Pancreas (tissue), 10 donors: ENCODE results near the gene PHKG1. TPM values are rescaled to one million over a fixed set of nuclear protein-coding genes. Genes with fewer than 3 reads are reported as not detected.

ENCODE experiments used
- ATAC-seq, 4 donors: fragments of 200-7000 bp; cut with Tn5 transposase; one replicate each; pipeline versions ENCODE4 v1.8.0 to v1.9.1; 2020; ENCODE audit warnings: mild to moderate bottlenecking in 4 of 4, moderate library complexity in 4 of 4
- DNase-seq, 6 donors: peaks; one replicate each; pipeline ENCODE4 v3.0.0-alpha.2; 2020
- FAIRE-seq: peaks from 2 replicates; lab custom pipeline; 2012; peaks lifted over from hg19 to GRCh38; lab: Jason Lieb, UNC
- H3K27ac ChIP-seq, 4 donors: fragments of 200-600 bp; sonication (generic); 1 replicate in 3 of 4; 2 replicates in 1 of 4; pipeline versions ENCODE4 v1.5.0 to v1.8.0; 2020
- H3K27me3 ChIP-seq, 4 donors: fragments of 200-600 bp; one replicate each; pipeline ENCODE4 v1.8.0; 2021
- H3K36me3 ChIP-seq, 3 donors: fragments of 200-600 bp; sonication (generic) in 1 of 3; one replicate each; pipeline versions ENCODE4 v1.5.0 to v1.8.0; 2020 to 2021
- H3K4me1 ChIP-seq, 3 donors: fragments of 200-600 bp; one replicate each; pipeline ENCODE4 v1.8.0; 2021
- H3K4me3 ChIP-seq, 4 donors: fragments of 200-600 bp; sonication (generic) in 2 of 4; one replicate each; pipeline versions ENCODE4 v1.5.0 to v1.8.0; 2020 to 2021
- H3K9me3 ChIP-seq, 4 donors: fragments of 200-600 bp; one replicate each; pipeline ENCODE4 v1.8.0; 2021
- CTCF ChIP-seq, 4 donors: fragments of 200-600 bp; sonication (generic) in 3 of 4; IDR thresholded peaks; one replicate each; pipeline versions ENCODE4 v1.5.0 to v1.8.0; 2021; ENCODE audit warnings: antibody characterized with exemption in 4 of 4
- WGBS, 2 donors: extraction: QIAGEN DNeasy Blood & Tissue Kit; methylation state at CpG; one replicate each; pipeline ENCODE4 v1.1.7; 2013; 5-methylcytosine and 5-hydroxymethylcytosine counted together
- intact Hi-C, 3 donors: fragments of 100-400 bp; cut with DNase I; formaldehyde crosslinking; loops; one replicate each; pipeline versions ENCODE4 v1.11.1 to v1.14.2; 2022
- polyA plus RNA-seq, 2 donors: library from polyadenylated mRNA; stranded (reverse); fragments of 200-250 nt; gene quantifications; one replicate each; pipeline ENCODE4 v1.2.3, GENCODE V29; 2013
- total RNA-seq, 6 donors: library from RNA; stranded (reverse); fragmentation: NEBNext Ultra II Directional in 4 of 6; extraction: Animal tissue kit (Norgen Biotek cat#: 25700) in 4 of 6; gene quantifications; one replicate each; pipeline versions ENCODE4 v1.2.1 to v1.2.4, GENCODE V29; 2021 to 2023
- donor health status: healthy with polysubstance abuse.
- donor health status: DM: no; HTN: no; CAD: no; lungs with moderate emphysema.
- donor health status: DM: no; HTN: no; CAD: no.
- donor health status: control.
- donor health status: control.
- donor health status: Bipolar disorder and iron deficiency.
- donor health status: DM: yes; HTN: yes; CAD: no.
- donor health status: DM: no; HTN: no; CAD: no.
- donor health status: DM: no; HTN: no; CAD: no.
- donor health status: DM: yes; HTN: yes; CAD: no.

Gene PHKG1
- total and polyA plus RNA-seq, 8 donors, result 0.16 to 1.6 (median 0.61) TPM

GRCh38 chr7:56030340-56030739 lies 62.4 kb downstream of the PHKG1 start:
- ATAC-seq (no peak), FAIRE-seq (no peak), DNase-seq (no peak)
- no peak overlapping the region for H3K4me3 ChIP-seq
- H3K27ac ChIP-seq, result no peak overlapping the region
- no peaks in the 10 kb centered on the region for H3K36me3 ChIP-seq
- no peak for TF ChIP-seq CTCF (IDR thresholded peaks at IDR 0.05)
- intact Hi-C loops, result no loop called here
- no peaks in the 10 kb centered on the region for H3K27me3 ChIP-seq
- no peaks in the 10 kb centered on the region for H3K9me3 ChIP-seq
- peaks cover 0 to 11% (median 0%) of the 10 kb centered on the region in 3 donors for H3K4me1 ChIP-seq
- 93% methylated on average over 8 of the region's 8 CpGs for WGBS, 2 donors

Other genes with a start within 250 kb of the PHKG1 start
- gene SEPTIN14, start 230.2 kb downstream of the PHKG1 start, total RNA-seq, result not detected
- not detected for gene SEPTIN14, start 230.2 kb downstream of the PHKG1 start, polyA plus RNA-seq
- gene ZNF713, start 205.5 kb downstream of the PHKG1 start, total RNA-seq, result 1 to 10 TPM; 1.5 to 2.9 (median 1.7) TPM
- 1 to 10 TPM; 1.1 to 1.4 TPM for gene ZNF713, start 205.5 kb downstream of the PHKG1 start, polyA plus RNA-seq
- 1 to 10 TPM; 5.4 to 8.6 (median 7.0) TPM for gene MRPS17, start 141.1 kb downstream of the PHKG1 start, total RNA-seq
- 1 to 10 TPM; 6.6 to 8.4 TPM for gene MRPS17, start 141.1 kb downstream of the PHKG1 start, polyA plus RNA-seq
- 10 to 100 TPM; 18.7 to 31.1 (median 25.8) TPM for gene NIPSNAP2, start 128.4 kb downstream of the PHKG1 start, total RNA-seq
- 10 to 100 TPM; 22.2 to 37.5 TPM for gene NIPSNAP2, start 128.4 kb downstream of the PHKG1 start, polyA plus RNA-seq
- gene PSPH, start 41.5 kb downstream of the PHKG1 start, total RNA-seq, result 1 to 10 TPM; 3.8 to 9.1 (median 7.2) TPM
- gene PSPH, start 41.5 kb downstream of the PHKG1 start, polyA plus RNA-seq, result 1 to 10 TPM; 3.3 to 3.8 TPM
- gene CCT6A, start 41.2 kb downstream of the PHKG1 start, total RNA-seq, result 10 to 100 TPM; 33.6 to 56.5 (median 51.3) TPM
- 10 to 100 TPM; 80.4 to 89.0 TPM for gene CCT6A, start 41.2 kb downstream of the PHKG1 start, polyA plus RNA-seq
- gene SUMF2, start 28.7 kb downstream of the PHKG1 start, total RNA-seq, result 100 to 1,000 TPM in 5 of 6 donors, 10 to 100 TPM in 1; 95.0 to 136 (median 108) TPM
- 100 to 1,000 TPM in 1 of 2 donors, 10 to 100 TPM in 1; 88.6 to 101 TPM for gene SUMF2, start 28.7 kb downstream of the PHKG1 start, polyA plus RNA-seq
- 100 to 1,000 TPM; 115 to 189 (median 149) TPM for gene CHCHD2, start 13.5 kb upstream of the PHKG1 start, total RNA-seq
- 100 to 1,000 TPM; 135 to 265 TPM for gene CHCHD2, start 13.5 kb upstream of the PHKG1 start, polyA plus RNA-seq
- 1 to 10 TPM in 2 of 6 donors, under 1 TPM in 3, not detected in 1; 0.37 to 1.2 (median 0.63) TPM for gene NUPR2, start 23.5 kb upstream of the PHKG1 start, total RNA-seq
- gene NUPR2, start 23.5 kb upstream of the PHKG1 start, polyA plus RNA-seq, result 10 to 100 TPM in 1 of 2 donors, 1 to 10 TPM in 1; 5.2 to 11.5 TPM